ENCODE data around the gene GFOD2.
"Not testable (repeated sequence)": the region's sequence is repeated elsewhere in the genome, so short reads cannot be mapped to it uniquely, and the experiment has no call there.

Gene GFOD2, protein sequence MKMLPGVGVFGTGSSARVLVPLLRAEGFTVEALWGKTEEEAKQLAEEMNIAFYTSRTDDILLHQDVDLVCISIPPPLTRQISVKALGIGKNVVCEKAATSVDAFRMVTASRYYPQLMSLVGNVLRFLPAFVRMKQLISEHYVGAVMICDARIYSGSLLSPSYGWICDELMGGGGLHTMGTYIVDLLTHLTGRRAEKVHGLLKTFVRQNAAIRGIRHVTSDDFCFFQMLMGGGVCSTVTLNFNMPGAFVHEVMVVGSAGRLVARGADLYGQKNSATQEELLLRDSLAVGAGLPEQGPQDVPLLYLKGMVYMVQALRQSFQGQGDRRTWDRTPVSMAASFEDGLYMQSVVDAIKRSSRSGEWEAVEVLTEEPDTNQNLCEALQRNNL

DNA sequence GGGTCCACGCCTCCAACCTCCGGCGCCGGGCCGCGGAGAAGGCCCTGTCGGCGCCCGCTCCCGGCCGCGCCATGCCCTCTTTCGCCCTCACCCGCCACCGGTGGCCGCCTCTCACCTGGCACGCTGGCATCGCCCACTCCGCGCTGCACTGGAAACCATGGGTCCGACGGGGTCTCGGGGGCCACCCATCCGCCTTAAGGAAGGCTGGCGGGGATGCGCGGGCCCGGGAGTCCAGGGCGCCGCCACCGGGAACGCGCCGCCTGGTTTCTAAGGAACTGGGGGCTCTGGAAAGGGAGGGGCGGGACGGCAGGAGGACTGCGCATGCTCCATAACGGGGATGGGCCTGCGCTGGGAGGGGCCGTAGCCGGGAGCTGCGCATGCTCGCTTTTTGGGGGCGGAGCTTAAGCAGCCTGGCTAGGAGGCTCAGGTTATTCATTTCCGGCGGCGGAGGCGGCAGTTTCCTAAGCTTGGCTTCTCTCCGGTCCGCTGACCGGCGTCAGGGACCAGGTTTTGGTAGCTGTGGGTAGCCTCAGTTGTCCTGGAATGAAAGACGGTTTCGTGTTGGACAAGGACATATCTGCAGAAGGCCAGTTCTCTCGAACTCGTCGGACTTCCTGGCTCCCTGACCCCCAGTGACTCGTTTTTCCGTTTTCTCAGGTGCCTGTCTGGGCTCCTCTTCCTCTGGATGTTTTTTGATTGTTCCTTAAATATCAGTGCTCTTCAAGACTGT, at the start of gene GFOD2:
Gene GFOD2, minus strand, starts transcription at position 269 of the 730 bp plus-strand sequence. CDS start 33,601 bp downstream, outside the sequence.
- DNase-seq = peak; percentile 98

DNA sequence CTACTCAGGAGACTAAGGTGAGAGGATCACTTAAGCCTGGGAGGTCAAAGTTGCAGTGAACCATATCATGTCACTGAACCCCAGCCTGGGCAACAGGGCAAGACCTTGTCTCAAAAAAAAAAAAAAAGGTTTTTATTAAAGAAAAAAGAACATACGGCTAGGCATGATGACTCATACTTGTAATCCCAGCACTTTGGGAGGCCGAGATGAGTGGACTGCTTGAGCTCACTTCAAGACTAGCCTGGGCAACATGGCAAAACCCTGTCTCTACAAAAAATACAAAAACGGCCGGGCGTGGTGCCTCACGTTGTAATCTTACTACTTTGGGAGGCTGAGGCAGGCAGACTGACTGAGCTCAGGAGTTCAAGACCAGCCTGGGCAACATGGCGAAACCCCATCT, 48.8 kb upstream of the GFOD2 start:
- DNase-seq = no peak

DNA sequence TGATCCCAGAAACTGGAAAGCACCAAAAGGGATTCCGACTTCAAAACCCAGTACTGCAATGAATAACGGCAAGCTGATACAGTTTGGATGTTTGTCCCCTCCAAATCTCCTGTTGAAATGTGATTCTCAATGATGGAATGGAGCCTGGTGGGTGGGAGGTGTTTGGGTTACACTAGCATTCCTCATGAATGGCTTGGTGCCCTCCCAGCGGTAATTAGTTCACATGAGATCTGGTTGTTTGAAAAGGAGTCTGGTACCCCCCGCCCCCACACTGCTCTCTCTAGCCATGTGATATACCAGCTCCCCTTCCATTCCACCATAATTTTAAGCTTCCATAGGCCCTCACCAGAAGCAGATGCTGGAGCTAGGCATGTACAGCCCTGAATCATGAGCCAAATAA, 47.2 kb upstream of the GFOD2 start:
- no peak for DNase-seq

DNA sequence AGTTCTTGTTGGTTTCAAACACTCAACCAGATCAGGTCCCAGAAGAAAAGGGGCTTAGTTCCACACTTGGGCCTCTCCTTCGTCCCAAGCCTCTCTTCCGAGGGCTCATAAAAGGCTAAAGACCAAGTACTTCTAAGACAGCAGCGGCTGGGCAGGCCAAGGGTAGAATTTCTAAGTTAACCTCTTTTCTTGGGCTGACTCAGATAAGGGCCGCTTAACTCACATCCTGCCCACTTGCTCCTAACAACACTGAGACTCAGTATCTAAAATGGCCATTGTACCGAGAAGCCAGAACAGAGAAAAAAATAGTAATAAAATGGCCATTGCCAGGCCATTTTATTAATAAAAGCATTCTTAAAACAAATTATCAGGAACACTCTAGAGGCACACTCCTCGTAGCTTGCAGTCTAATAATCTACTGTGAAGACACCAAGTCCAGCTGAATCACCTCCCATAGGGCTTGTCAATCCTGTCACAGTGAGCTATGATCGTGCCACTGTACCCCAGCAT, 45.1 kb upstream of the GFOD2 start:
- no peak for DNase-seq

GRCh38 chr16:67763066-67763465, 44.0 kb upstream of the GFOD2 start:
- DNase-seq = no peak

DNA sequence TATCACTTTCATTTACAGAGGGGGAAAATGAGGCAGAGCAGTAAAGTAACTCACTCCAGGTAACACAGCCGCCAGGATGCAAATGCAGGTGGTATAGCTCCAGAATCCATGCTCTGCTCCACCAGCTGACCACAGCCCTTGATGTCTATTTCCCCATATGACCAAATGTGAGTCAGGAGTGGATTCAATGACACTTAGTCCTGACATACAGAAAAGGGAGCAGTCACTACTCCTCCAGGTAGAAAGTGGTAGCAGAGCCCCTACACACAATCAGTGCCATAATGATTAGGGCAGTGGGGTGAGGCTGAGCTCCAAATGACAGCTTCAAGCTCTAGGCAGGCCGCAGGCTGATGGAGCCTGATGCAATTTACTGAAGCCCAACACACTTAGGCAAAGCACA, 43.3 kb upstream of the GFOD2 start:
- DNase-seq = no peak

DNA sequence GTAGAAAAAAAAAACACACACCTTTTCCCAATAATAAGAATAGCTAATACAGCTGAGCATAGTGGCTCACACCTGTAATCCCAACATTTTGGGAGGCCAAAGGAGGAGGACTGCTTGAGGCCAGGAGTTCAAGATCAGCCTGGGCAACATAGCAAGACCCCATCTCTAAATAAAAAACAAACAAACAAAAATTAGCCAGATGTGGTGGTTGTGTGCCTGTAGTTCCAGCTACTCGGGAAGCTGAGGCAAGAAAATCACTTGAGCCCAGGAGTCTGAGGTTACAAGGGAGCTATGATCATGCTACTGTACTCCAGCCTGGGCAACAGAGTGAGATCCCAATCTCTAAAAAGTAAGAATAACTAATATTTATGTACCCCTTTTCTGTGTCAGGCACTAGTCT, 42.8 kb upstream of the GFOD2 start:
- no peak for DNase-seq

GRCh38 chr16:67760956-67761230, 41.8 kb upstream of the GFOD2 start:
- DNase-seq = no peak

- no peak for DNase-seq
Measured at GRCh38 chr16:67760206-67760955, 41.3 kb upstream of the GFOD2 start.

GRCh38 chr16:67758966-67759365, 39.9 kb upstream of the GFOD2 start:
- DNase-seq = no peak

DNA sequence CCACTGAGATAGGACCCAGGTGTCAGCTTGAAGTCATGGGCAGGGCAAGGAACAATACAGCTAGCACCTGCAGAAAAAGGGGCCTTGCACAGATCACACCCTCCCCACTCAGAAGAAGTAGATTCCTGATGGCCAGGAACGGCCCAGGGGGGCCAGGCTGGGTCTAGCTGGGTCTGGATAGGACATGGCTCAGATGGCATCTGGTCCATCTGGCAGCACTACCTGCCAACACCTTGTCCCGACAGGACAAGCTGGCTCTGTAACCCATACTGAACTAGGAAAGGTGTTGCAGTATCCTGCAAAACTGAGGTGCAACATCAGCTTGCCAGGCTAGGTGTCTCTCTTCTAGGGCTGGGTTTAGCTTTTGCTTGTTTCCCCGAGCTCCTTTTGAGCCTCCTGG, 38.9 kb upstream of the GFOD2 start:
- no peak for DNase-seq

GRCh38 chr16:67752641-67753040, 33.5 kb upstream of the GFOD2 start:
- DNase-seq = no peak

DNA sequence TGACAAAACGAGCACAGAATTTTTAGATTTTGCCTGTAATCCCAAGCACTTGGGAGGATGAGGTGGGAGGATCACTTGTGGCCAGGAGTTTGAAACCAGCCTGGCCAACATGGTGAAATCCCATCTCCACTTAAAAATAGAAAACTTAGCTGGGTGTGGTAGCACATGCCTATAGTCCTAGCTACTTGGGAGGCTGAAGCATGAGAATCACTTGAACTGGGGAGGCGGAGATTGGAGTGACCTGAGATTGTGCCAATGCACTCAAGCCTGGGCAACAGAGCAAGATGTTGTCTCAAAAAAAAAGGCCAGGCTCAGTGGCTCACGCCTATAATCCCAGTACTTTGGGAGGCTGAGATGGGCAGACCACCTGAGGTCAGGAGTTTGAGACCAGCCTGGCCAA, 32.2 kb upstream of the GFOD2 start:
- not testable (repeated sequence) for DNase-seq

GRCh38 chr16:67750466-67750865, 31.4 kb upstream of the GFOD2 start:
- DNase-seq = no peak

- no peak for DNase-seq
Measured at GRCh38 chr16:67749436-67750078, 30.4 kb upstream of the GFOD2 start.

DNA sequence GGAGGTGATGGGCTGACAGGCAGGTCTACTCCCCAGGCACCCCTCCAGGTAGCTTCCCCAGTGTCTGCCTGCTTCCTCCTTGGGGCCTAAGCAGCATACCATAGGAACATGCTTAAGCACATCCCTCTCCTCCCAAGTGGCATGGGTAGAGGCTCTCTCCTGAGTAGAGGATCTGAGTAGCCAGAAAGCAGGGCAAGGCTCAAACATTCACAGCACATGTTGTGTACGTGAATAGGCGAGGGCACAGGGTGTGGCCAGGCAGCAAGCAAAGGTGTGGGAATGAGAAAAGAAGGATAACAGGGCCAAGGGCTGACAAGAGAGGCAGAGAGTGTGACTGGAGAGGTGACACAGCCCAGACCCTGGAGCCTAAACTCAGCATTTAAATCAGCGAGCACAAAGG, 29.7 kb upstream of the GFOD2 start:
- no peak for DNase-seq

- no peak for DNase-seq
Measured at GRCh38 chr16:67746846-67747245, 27.7 kb upstream of the GFOD2 start.

DNA sequence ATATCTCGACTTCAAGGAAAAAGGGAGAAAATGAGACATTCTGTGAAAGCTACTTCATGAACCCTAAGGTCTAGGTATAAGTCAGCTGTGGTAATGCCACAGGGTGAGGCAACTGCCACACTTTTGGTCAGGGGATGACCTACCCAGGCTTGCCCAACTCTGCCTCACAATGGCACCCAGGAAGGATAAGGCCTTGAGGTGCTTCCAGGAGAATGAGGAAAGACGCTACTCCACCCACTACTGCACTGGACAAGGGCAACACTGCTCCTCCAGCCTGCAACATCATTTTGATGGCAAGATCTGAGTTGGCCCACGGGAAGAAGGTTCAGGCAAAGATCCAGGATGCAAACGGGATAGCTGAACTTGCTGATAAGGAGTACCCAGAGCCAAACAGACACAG, 22.0 kb upstream of the GFOD2 start:
- DNase-seq = no peak

- no peak for DNase-seq
Measured at GRCh38 chr16:67740391-67740790, 21.3 kb upstream of the GFOD2 start.

- DNase-seq = no peak
Measured at GRCh38 chr16:67736858-67737257, 17.7 kb upstream of the GFOD2 start.

- no peak for DNase-seq
Measured at GRCh38 chr16:67734731-67735201, 15.7 kb upstream of the GFOD2 start.

DNA sequence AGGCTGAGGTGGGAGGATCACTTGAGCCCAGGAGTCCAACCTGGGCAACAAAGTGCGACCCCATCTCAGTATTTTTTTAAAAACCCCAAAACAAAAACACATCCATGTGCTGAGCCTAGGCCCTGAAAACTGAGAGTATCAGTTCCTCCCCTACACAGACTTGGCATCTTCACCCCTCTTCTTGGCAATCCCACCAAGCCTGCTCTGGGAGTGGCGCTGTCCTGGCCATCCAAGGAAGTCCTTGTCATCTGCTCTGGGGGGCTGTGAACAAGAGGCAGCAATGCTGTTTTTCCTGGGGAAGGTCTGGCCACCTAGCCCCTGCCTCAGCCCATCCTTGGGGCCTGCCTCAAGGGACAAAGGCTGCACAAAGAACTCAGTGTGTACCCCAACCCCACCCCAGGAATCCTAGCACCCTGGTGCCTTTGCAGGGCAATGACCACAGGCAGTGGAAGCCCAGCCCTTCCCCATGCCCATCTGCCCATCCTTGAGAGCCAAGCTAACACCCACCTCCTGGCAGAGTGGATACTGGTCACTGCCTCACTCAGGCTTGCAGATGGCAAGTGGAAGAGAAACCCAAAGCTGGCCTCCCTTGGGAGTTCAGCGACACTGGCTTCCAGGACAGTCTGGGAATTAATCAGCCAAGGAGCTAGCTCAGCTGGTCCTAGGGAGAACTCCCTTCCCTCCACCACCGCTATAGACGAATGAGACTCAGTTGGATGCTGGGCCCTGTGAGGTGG, 14.8 kb upstream of the GFOD2 start:
- DNase-seq = no peak

DNA sequence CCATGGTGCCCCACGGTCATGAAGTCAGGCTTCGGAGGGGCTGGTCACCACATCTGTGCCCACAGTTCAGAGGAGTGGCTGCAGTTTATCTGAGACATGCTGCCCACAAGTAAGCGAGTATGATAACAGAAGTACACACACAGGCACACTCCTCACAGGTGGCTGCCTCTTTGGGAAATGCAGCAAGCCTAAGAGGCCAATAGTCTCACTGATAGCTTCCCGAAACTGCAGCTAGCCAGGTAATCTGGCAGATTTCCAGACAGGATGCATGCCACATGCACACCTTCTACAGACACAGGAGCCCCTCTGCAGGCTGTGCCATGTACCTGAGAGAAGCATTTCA, 12.6 kb upstream of the GFOD2 start:
- DNase-seq = no peak

Measured in activated CD4-positive, alpha-beta T cell treated with anti-CD3 and anti-CD28 coated beads for 1 hour (primary cell).